ENCODE data around the gene CCDC85C. TPM values are rescaled to one million over a fixed set of nuclear protein-coding genes. Genes with fewer than 3 reads are reported as not detected.

Gene CCDC85C
- total RNA-seq, 1 donor from 2014 or later = 4.4 TPM

DNA sequence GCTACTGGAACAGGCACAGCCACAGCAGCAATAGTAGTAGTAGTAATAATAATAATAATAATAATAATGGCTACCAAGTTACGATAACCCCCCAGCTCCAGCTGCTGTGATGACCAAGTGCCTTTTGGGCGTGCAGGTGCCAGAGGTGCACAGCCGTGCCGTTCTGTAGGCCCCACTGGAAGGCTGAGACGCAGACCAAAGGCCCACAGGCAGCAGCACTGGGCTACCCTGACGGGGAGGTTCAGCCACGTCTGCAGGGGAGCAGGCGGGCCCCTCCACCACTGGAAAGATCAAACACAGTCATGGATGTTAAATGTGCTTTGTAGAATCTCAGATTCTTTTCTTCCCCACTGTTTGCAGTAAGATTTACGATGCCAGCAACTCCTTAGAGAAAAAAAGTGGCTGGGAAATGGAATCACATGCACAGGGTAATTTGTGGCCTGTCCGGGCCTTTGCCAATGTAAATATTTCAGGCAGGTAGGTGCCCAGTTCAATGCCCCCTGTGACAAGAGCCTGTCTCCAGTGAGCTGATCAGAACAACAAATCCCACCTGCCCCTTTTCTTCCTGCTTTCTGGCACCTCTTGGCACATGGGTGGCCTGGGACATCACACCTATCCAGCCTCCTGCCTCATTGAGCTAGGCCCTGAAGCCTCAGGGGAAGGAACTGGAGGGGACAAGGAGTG is 32.6 kb downstream of the CCDC85C start:
- Mint-ChIP-seq H3K36me3 (ENCODE audit: unreplicated experiment) (no peaks in the 10 kb centered on the region), H3K4me3 (ENCODE audit: unreplicated experiment) (no peak overlapping the region), H3K9me3 (ENCODE audit: unreplicated experiment) (no peaks in the 10 kb centered on the region), H3K4me1 (ENCODE audit: unreplicated experiment) (peaks cover 64% of the 10 kb centered on the region), H3K27me3 (ENCODE audit: unreplicated experiment) (no peaks in the 10 kb centered on the region), H3K27ac (ENCODE audit: unreplicated experiment) (no peak overlapping the region)
- no peak for DNase-seq (ENCODE audit: extremely low spot score, unreplicated experiment)
- TF ChIP-seq, protein P1, sequence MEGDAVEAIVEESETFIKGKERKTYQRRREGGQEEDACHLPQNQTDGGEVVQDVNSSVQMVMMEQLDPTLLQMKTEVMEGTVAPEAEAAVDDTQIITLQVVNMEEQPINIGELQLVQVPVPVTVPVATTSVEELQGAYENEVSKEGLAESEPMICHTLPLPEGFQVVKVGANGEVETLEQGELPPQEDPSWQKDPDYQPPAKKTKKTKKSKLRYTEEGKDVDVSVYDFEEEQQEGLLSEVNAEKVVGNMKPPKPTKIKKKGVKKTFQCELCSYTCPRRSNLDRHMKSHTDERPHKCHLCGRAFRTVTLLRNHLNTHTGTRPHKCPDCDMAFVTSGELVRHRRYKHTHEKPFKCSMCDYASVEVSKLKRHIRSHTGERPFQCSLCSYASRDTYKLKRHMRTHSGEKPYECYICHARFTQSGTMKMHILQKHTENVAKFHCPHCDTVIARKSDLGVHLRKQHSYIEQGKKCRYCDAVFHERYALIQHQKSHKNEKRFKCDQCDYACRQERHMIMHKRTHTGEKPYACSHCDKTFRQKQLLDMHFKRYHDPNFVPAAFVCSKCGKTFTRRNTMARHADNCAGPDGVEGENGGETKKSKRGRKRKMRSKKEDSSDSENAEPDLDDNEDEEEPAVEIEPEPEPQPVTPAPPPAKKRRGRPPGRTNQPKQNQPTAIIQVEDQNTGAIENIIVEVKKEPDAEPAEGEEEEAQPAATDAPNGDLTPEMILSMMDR (IDR thresholded peaks at IDR 0.05) = no peak

DNA sequence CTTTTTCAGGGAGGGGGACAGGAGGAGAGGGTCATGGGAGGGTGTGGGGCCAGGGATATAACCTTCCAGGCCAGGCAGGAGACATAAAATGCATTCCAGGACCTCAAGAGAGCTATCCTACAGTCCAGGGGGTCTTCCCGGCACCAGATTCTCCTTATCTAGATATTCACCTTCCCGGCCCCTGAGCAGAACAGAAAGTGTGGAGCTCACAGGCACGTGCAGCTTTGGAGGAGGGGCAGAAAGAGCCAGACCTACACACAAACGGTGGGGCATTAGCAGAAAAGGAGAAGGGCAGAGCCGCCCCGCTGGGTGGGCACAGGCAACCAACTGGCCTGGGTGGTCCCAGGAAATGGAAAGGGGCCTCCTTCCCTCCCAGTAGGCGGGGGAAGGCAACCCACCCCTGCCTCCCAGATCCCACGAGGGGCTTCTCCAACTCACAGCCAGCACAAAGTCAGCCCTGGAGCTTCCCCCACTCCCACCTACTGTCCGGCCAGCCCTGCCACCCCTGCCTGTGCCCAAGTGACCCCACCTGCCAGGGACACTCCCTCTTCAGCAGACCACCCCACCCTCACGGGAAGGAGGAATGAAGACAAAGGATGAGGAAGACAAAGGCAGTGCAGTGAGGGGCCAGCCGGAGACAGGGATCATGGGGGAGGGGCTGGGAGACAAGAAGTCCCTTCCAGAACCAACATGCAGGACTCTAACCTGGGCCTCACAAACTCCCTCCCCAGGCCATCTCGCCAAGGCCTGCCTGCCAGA is 33.3 kb downstream of the CCDC85C start:
- Mint-ChIP-seq H3K27me3 (ENCODE audit: unreplicated experiment) (no peaks in the 10 kb centered on the region), H3K9me3 (ENCODE audit: unreplicated experiment) (no peaks in the 10 kb centered on the region), H3K4me1 (ENCODE audit: unreplicated experiment) (peaks cover 59% of the 10 kb centered on the region), H3K36me3 (ENCODE audit: unreplicated experiment) (no peaks in the 10 kb centered on the region), H3K4me3 (ENCODE audit: unreplicated experiment) (no peak overlapping the region), H3K27ac (ENCODE audit: unreplicated experiment) (no peak overlapping the region)
- TF ChIP-seq, protein P1 (IDR thresholded peaks at IDR 0.05) = no peak
- DNase-seq (ENCODE audit: extremely low spot score, unreplicated experiment) = no peak

DNA sequence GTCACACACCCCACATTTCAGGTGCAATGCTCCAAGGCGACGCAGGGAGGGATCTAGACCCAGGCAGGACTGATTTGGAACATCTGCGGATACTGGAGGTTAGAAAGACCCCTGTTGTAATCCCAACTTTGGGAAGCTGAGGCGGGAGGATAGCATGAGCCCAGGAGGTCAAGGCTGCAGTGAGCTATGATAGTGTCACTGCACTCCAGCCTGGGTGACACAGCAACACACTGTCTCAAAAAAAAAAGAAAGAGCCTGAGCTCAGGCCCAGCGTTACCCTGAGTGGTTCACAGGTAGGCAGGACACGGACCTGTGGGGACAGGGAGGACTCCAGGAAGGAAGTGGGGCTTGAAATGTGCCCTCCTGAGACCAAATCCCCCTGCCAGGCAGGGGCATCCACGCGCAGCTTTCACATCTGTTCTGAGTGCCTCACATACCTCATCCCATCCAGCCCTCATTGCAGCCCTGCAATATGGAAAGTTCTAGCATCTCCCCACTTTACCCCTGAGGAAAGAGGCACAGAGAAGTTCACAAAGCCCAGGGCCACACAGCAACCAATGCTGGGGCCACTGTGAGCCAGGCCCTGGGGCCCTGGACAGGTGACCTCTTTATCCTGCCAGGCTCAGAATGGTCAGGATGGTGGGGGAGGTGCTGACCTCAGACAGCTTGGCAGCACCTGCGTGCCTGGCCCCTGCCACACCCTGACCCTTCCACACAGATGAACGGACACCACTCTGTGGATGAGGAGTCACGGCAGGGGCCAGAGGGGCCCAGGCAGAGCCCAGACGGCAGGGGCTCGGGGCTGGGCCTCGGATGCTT is 34.1 kb downstream of the CCDC85C start:
- Mint-ChIP-seq H3K4me3 (ENCODE audit: unreplicated experiment) (no peak overlapping the region), H3K36me3 (ENCODE audit: unreplicated experiment) (no peaks in the 10 kb centered on the region), H3K27me3 (ENCODE audit: unreplicated experiment) (no peaks in the 10 kb centered on the region), H3K4me1 (ENCODE audit: unreplicated experiment) (peaks cover 59% of the 10 kb centered on the region), H3K27ac (ENCODE audit: unreplicated experiment) (no peak overlapping the region), H3K9me3 (ENCODE audit: unreplicated experiment) (no peaks in the 10 kb centered on the region)
- no peak for DNase-seq (ENCODE audit: extremely low spot score, unreplicated experiment)
- TF ChIP-seq, protein P1 (IDR thresholded peaks at IDR 0.05) = no peak

DNA sequence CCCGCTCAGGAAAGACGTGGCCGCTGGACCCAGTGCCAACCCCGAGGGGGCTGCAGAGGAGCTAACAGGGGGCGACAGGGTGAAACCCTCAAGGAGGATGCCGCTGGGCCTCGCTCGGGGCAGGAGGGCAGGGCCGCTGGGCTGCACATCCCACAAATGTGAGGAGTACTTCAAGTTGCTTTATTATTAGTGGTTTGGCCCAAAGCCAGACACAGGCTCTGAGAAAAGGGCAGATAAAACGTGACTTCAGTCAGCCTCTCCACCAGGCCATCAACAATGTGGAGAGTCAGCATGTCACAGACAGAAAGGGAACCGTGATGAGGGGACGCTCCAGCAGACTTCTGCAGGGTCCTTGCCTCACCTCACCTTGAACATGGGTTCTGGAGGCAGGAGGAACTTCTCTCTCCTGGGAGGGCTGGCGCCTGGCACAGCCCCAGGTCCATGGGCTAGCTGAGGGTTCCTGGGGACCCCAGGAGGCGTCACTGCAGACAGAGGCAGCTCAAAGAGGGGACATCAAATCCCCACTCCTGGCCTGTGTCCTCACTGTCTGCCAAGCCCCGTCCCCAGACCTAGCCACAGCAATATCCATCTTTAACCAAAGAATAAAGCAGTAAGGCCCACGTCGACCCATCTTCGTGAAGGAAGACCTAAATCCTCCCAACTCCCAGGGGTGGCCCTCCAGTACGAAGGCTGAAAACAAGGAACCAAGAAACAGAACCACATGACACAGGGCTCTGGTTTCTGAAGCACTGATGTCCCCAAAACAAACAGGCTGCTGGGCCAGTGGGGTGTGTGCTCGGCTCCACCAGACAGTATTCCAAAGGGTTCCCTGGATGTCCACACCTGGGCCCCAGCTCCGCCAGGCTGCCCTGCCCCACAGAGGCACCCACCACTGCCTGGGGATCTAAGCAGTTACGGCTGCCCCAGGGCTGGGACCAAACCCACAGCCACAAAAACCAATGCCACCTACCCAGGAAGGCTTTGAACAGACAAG is 35.1 kb downstream of the CCDC85C start:
- Mint-ChIP-seq H3K4me3 (ENCODE audit: unreplicated experiment) (no peak overlapping the region), H3K4me1 (ENCODE audit: unreplicated experiment) (peaks cover 59% of the 10 kb centered on the region), H3K27me3 (ENCODE audit: unreplicated experiment) (no peaks in the 10 kb centered on the region), H3K9me3 (ENCODE audit: unreplicated experiment) (no peaks in the 10 kb centered on the region), H3K36me3 (ENCODE audit: unreplicated experiment) (no peaks in the 10 kb centered on the region), H3K27ac (ENCODE audit: unreplicated experiment) (no peak overlapping the region)
- no peak for DNase-seq (ENCODE audit: extremely low spot score, unreplicated experiment)
- TF ChIP-seq, protein P1 (IDR thresholded peaks at IDR 0.05) = no peak
